A549 treated with ZK216348 at 1 μM for 4 hours (cell line): ENCODE results near the gene TRIM36. TPM values are rescaled to one million over a fixed set of nuclear protein-coding genes. Genes with fewer than 3 reads are reported as not detected.

Experiments
- total RNA-seq: library from RNA; stranded (reverse); fragments of 200-300 nt; extraction: Qiagen RNA extraction; gene quantifications from 5 replicates; pipeline ENCODE4 v1.2.3, GENCODE V29; 2022; ENCODE audit warnings: low read depth

Gene TRIM36, protein sequence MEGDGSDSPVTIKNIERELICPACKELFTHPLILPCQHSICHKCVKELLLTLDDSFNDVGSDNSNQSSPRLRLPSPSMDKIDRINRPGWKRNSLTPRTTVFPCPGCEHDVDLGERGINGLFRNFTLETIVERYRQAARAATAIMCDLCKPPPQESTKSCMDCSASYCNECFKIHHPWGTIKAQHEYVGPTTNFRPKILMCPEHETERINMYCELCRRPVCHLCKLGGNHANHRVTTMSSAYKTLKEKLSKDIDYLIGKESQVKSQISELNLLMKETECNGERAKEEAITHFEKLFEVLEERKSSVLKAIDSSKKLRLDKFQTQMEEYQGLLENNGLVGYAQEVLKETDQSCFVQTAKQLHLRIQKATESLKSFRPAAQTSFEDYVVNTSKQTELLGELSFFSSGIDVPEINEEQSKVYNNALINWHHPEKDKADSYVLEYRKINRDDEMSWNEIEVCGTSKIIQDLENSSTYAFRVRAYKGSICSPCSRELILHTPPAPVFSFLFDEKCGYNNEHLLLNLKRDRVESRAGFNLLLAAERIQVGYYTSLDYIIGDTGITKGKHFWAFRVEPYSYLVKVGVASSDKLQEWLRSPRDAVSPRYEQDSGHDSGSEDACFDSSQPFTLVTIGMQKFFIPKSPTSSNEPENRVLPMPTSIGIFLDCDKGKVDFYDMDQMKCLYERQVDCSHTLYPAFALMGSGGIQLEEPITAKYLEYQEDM
- total RNA-seq, result 2.0 to 2.6 TPM (median 2.1 TPM) in 5 replicates

GRCh38 chr5:115169487-115170133, at the start of gene TRIM36:
TRIM36 (minus strand) TSS chr5:115169908; CDS start chr5:115169634, 274 bp downstream.

Other genes starting within 250 kb of the TRIM36 start
- gene PGGT1B, start 93.0 kb upstream of the TRIM36 start, total RNA-seq, result 17.6 to 25.0 TPM (median 20.8 TPM) in 5 replicates
- 5.8 to 16.6 TPM (median 8.5 TPM) in 5 replicates for gene CCDC112, start 126.7 kb upstream of the TRIM36 start, total RNA-seq